Measurements from ENCODE around the gene SFT2D1. TPM values are rescaled to one million over a fixed set of nuclear protein-coding genes. Genes with fewer than 3 reads are reported as not detected.

SFT2D1 gene
- total RNA-seq, 1 donor from 2014 or later = 49.5 TPM

DNA sequence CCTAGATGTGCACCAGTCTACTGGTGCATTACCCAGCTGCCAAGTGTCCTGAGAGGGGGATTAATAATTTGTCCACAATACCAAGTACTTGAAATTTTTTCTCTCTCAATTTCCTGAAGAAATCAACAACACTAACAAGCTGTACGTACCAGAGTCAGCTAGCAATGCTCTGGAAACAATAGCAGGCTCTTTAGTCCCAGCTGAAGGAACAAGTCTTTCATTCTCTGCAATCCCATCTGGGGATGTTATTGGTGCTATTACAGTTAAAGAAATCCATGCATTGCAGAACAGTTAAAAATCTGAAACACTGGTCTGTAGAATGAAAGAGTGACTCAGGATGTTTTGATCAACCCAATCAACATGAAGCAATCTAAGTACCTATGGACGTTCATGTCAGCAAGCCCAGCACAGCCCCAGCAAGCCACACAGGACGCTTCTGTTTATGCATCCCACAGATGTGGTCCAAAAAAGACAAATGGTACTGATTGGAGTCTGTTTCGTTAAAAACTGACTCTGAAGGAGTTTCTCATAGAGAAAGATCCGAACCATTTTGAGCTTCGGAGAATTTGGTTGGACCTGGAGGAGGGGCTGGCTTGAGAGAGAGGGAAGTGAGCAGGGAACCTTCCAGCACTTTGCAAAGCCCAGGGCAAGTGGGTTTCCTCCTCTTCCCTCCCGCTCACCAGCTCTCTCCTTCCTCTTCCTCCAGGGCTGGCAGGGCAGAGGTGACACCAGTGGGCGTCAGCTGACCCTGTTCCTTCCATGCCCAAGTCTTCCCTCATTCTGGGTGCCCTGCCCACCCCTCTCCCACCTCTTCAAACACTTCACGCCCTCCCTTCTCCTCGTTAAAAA is 46.1 kb downstream of the SFT2D1 start:
- DNase-seq = no peak
- no peak overlapping the region for H3K4me3 Mint-ChIP-seq
- no peaks in the 10 kb centered on the region for H3K9me3 Mint-ChIP-seq
- intact Hi-C loops (cut with micrococcal nuclease) = no loop called here
- peaks cover 15% of the 10 kb centered on the region for H3K27me3 Mint-ChIP-seq
- POLR2A ChIA-PET = no interaction called here
- no peak for ATAC-seq (ENCODE audit: low read depth)
- peaks cover 20% of the 10 kb centered on the region for H3K4me1 Mint-ChIP-seq
- TF ChIP-seq, protein P1, sequence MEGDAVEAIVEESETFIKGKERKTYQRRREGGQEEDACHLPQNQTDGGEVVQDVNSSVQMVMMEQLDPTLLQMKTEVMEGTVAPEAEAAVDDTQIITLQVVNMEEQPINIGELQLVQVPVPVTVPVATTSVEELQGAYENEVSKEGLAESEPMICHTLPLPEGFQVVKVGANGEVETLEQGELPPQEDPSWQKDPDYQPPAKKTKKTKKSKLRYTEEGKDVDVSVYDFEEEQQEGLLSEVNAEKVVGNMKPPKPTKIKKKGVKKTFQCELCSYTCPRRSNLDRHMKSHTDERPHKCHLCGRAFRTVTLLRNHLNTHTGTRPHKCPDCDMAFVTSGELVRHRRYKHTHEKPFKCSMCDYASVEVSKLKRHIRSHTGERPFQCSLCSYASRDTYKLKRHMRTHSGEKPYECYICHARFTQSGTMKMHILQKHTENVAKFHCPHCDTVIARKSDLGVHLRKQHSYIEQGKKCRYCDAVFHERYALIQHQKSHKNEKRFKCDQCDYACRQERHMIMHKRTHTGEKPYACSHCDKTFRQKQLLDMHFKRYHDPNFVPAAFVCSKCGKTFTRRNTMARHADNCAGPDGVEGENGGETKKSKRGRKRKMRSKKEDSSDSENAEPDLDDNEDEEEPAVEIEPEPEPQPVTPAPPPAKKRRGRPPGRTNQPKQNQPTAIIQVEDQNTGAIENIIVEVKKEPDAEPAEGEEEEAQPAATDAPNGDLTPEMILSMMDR (IDR thresholded peaks at IDR 0.05) = no peak
- CTCF ChIA-PET = interaction anchor here (1.3 kb wide), 2 partner anchors 85 to 103 kb away, joined by 3 to 4 read pairs; no protein-coding TSS in a partner anchor
- no peak overlapping the region for H3K27ac Mint-ChIP-seq
- no peaks in the 10 kb centered on the region for H3K36me3 Mint-ChIP-seq (ENCODE audit: low read depth)

DNA sequence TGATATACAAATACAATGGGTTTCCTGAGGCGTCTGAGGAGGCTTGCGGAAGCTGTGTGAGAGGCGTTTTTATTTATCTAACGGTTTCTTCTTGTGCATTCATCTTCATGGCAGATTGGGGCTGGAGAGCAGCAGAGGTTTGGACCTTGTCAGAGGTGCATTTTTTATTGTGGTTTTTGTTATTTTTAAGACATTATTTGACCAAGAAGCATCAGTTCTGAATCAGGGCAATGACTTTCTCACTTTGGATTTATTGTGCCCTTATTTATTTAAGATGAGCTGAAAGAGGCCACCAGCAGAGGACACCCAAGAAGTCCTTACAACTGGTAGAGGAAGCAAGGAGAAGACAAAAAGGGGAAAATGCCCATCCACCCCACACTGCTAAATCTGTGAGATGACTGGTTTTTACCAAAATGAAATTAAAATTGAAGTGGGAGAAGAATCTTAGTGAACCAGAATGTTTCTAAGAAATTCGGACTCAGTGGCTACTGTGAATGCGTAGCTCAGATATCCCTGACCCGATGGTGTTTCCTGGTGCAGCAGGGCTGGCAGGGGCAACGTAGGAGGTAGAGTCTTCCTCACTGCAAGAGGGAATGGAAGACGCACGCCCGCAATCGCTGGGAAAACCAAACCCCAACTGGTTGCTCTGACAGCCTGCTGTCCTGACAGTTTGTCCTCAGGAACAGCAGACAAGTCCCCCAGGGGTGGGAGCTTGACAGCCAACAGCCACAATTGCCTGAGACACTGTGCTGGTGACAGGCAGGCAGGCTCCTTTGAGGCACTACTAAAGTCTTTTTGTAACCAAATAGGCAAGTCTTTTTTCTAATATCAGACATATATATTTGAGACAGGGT is 48.4 kb downstream of the SFT2D1 start:
- Mint-ChIP-seq H3K27me3 (peaks cover 9% of the 10 kb centered on the region), H3K9me3 (no peaks in the 10 kb centered on the region), H3K4me1 (peaks cover 20% of the 10 kb centered on the region), H3K27ac (no peak overlapping the region), H3K4me3 (no peak overlapping the region), H3K36me3 (ENCODE audit: low read depth) (no peaks in the 10 kb centered on the region)
- POLR2A ChIA-PET = interaction anchor here (1.0 kb wide), 1 partner anchor 8 kb away, joined by 3 read pairs; no protein-coding TSS in a partner anchor
- no peak for ATAC-seq (ENCODE audit: low read depth)
- intact Hi-C loops (cut with micrococcal nuclease) = no loop called here
- DNase-seq = no peak
- CTCF ChIA-PET = no interaction called here
- TF ChIP-seq, protein P1 (IDR thresholded peaks at IDR 0.05) = no peak

DNA sequence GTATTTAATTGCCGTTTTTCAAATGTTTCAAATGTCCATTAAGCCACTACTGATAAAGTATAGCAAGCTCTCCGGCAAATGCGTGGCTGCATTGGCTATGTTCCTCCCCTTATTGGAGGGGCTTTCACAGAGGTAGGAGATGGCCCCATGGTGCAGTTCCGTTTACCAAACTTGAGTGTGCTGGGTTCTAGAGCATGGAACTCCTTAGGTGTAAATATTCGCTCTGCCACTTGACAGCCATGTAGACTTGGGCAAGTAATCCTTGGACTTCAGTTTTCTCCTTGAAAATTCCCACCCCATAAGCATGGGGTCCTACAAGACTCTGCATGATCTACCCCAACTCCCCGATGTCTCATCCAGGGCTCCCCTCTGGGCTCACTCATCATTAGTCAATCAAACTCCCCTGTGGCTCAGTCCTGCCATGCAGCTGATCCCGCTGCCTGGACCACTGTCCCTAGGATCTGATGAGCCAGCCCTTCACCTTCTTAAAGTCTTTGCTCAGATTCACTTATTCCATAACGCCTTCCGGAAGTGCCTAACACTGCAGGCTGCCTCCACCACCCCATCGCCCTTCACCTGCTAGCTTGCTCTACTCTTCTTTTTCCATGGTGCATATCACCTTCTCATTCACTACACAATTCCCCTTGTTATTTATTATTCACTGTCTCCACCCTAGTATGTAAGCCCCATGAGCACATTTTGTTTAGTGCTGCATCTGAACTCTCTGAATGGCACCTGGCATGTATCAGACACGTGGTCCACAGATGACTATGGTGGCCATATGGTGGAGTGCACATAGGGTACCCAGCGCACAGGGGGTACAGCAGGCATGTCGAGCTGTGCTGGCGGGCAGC is 52.9 kb downstream of the SFT2D1 start:
- ATAC-seq (ENCODE audit: low read depth) = no peak

DNA sequence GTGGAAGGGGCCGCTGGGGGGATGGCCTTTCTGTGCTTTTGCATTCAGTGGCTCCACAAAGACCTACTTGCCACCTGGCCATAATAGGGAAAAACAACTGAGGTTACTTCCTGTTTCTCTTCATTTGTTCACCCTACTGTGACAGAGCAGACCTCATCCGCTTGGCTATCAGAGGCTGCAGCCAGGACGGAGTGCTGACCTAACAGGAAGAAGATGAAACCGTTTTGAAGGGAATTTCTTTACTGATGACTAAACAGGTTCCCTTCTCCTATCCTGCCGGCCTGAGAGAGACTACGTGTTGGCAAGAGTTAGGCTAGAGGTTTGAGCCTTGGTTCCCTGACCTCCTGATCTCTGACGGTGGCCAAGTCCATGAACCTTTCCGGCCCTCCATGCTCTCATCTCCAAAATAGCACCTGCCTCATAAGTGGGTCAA is 55.5 kb downstream of the SFT2D1 start:
- Mint-ChIP-seq H3K4me3 (peak overlapping the region; percentile 76), H3K27me3 (peaks cover 9% of the 10 kb centered on the region), H3K36me3 (ENCODE audit: low read depth) (no peaks in the 10 kb centered on the region), H3K4me1 (peaks cover 20% of the 10 kb centered on the region), H3K27ac (peak overlapping the region; percentile 93), H3K9me3 (no peaks in the 10 kb centered on the region)
- intact Hi-C loops (cut with micrococcal nuclease) = loop anchor here (5.0 kb wide), 1 partner anchor 55 kb away; the partner anchor contains the start of gene SFT2D1
- TF ChIP-seq, protein P1 (IDR thresholded peaks at IDR 0.05) = no peak
- ChIA-PET POLR2A (interaction anchor here (0.6 to 0.8 kb wide), 2 partner anchors 56 to 85 kb away, joined by 3 to 5 read pairs; no protein-coding TSS in a partner anchor), CTCF (interaction anchor here (1.9 kb wide), 1 partner anchor 12 kb away, joined by 4 read pairs; no protein-coding TSS in a partner anchor)
- DNase-seq (peak; percentile 30), ATAC-seq (ENCODE audit: low read depth) (peak; percentile 94)

More for the DNA sequence above, 52.9 kb downstream of the SFT2D1 start:
- peaks cover 5% of the 10 kb centered on the region for H3K27me3 Mint-ChIP-seq
- no peaks in the 10 kb centered on the region for H3K9me3 Mint-ChIP-seq
- TF ChIP-seq, protein P1 (IDR thresholded peaks at IDR 0.05) = no peak
- CTCF ChIA-PET = interaction anchor here (1.0 kb wide), 1 partner anchor 24 kb away, joined by 3 read pairs; no protein-coding TSS in a partner anchor
- intact Hi-C loops (cut with micrococcal nuclease) = loop anchor here (5.0 kb wide), 1 partner anchor 53 kb away; the partner anchor contains the start of gene SFT2D1
- H3K4me1 Mint-ChIP-seq = peaks cover 22% of the 10 kb centered on the region
- H3K36me3 Mint-ChIP-seq (ENCODE audit: low read depth) = no peaks in the 10 kb centered on the region
- POLR2A ChIA-PET = no interaction called here
- H3K4me3 Mint-ChIP-seq = no peak overlapping the region
- no peak overlapping the region for H3K27ac Mint-ChIP-seq
- DNase-seq = no peak

Data from activated B cell treated with CpG ODN at 0.5 μM for 24 hours (primary cell).